PC-9 (cell line): Measurements from ENCODE around the gene HPGD.

Experiments used
- EZH2 ChIP-seq: fragments of 200-600 bp; sonication (generic); IDR thresholded peaks from 2 replicates; pipeline ENCODE4 v1.8.0; 2017; ENCODE audit warnings: antibody characterized with exemption, low read depth
- TF ChIP-seq, protein P1 (sequence below): fragments of 200-600 bp; sonication (generic); conservative IDR thresholded peaks from 2 replicates; pipeline ENCODE4 v1.6.1; 2017; ENCODE audit warnings: mixed run types, antibody characterized with exemption, mild to moderate bottlenecking, moderate library complexity

DNA sequence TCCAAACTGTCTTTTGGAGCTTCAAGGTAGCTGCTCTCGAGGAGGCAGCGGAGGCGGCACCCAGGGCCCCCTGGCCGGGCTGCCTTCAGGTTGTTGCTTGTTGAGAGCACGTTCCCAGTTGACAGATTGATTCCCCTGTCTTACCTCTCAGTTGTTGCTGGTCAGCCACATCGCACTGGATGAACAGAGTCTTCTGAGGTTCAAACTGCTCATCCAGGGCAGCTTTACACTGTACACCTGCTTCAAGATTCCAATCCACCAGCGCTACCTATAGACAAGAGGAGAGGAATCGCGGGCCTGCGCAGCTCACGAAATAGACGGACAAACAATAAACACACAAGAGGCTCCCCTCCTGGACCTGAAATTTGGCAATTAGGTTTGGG lies 497 bp downstream of the HPGD start:
- TF ChIP-seq EZH2: no peak
- TF ChIP-seq, protein P1, sequence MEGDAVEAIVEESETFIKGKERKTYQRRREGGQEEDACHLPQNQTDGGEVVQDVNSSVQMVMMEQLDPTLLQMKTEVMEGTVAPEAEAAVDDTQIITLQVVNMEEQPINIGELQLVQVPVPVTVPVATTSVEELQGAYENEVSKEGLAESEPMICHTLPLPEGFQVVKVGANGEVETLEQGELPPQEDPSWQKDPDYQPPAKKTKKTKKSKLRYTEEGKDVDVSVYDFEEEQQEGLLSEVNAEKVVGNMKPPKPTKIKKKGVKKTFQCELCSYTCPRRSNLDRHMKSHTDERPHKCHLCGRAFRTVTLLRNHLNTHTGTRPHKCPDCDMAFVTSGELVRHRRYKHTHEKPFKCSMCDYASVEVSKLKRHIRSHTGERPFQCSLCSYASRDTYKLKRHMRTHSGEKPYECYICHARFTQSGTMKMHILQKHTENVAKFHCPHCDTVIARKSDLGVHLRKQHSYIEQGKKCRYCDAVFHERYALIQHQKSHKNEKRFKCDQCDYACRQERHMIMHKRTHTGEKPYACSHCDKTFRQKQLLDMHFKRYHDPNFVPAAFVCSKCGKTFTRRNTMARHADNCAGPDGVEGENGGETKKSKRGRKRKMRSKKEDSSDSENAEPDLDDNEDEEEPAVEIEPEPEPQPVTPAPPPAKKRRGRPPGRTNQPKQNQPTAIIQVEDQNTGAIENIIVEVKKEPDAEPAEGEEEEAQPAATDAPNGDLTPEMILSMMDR: no peak
